ENCODE results near the gene GPR176.

Gene GPR176

DNA sequence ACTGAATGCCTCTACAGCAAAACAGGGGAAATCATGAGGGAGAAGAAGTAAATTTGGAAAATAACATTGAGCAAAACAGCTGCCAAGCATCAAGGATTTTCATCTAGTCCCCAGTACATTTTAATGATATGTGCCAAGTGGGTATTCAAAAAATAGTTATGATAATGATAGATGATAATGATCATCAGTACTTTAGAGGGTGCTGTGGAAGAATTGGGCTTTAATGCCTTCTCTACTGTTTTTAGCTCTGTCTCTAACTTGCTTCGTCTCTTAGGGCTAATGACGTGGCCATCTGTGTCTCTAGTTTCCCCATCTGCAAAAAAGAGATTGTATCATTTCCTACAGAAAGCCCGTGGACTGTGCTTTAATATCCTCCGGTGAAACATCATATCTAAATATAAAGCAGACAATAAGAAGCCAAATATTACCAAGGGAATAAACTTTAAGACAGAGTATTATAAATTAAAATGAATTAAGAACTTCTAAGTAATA lies 127.2 kb downstream of the GPR176 start:
- no peaks in the 10 kb centered on the region for H3K36me3 Mint-ChIP-seq (ENCODE audit: low read depth)
- no peaks in the 10 kb centered on the region for H3K9me3 Mint-ChIP-seq
- H3K4me3 Mint-ChIP-seq: no peak overlapping the region
- intact Hi-C loops (cut with micrococcal nuclease): no loop called here
- H3K27me3 Mint-ChIP-seq: peaks cover 8% of the 10 kb centered on the region
- no peak overlapping the region for H3K27ac Mint-ChIP-seq
- H3K4me1 Mint-ChIP-seq (ENCODE audit: low read depth): no peaks in the 10 kb centered on the region

DNA sequence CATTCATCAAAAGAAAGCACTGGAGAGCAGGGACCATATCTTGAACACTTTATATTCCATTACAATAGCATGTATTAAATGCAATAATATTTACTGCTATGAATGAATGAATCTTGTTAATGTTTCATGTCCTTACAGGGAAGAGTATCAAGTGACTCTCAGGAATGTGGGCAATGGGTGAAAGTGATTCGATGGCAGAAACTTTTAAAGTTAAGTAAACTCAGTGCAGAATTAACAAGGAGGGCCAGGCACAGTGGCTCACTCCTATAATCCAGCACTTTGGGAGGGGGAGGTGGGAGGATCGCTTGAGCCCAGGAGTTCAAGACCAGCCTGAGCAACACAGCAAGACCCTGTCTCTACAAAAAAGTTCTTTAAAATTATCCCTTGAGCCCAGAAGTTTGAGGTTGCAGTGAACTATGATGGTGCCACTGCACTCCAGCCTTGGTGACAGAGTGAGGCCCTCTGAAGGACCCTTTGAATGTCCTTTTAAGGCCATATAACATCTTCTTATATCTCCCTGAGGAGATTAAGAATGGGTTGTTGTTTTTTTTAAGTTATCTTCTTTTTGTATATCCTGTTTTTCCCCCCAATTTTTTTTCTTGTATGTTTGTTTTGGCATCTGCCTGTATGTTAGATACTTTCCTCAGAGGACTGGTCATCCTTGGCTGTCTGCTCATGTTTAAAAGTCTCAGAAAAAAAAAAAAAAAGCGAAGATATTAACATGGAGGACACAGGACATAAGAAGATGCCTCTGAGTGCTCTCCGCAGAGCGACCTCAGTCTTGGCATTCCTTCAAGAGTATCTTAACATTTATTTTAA lies 127.8 kb downstream of the GPR176 start:
- peaks cover 8% of the 10 kb centered on the region for H3K27me3 Mint-ChIP-seq
- no peak overlapping the region for H3K27ac Mint-ChIP-seq
- H3K4me3 Mint-ChIP-seq: no peak overlapping the region
- H3K36me3 Mint-ChIP-seq (ENCODE audit: low read depth): no peaks in the 10 kb centered on the region
- intact Hi-C loops (cut with micrococcal nuclease): no loop called here
- H3K4me1 Mint-ChIP-seq (ENCODE audit: low read depth): no peaks in the 10 kb centered on the region
- H3K9me3 Mint-ChIP-seq: no peaks in the 10 kb centered on the region

DNA sequence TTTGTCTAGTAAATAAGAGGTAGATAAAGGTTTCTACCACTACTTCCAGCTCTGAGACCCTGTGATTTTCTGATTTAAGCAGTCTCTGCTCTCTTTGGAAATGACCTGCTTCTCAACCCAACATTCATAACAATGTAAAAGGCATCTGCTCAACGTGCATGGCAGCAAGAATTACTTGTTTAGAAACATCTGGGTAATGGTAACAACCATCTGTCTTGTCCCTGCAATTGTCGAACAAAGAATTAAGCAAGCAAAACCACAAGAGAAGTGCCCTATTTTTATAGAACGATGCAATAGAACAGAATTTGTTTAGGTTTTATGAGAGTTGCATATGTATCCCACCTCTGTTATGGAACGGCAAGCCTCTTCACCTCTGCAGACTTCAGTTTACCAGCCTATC lies 130.3 kb downstream of the GPR176 start:
- H3K9me3 Mint-ChIP-seq: no peaks in the 10 kb centered on the region
- H3K27me3 Mint-ChIP-seq: peaks cover 6% of the 10 kb centered on the region
- H3K36me3 Mint-ChIP-seq (ENCODE audit: low read depth): no peaks in the 10 kb centered on the region
- H3K4me3 Mint-ChIP-seq: no peak overlapping the region
- intact Hi-C loops (cut with micrococcal nuclease): loop anchor here (2.0 to 10.0 kb wide), 2 partner anchors 83 to 245 kb away; partner anchors contain the start of gene SRP14
- H3K4me1 Mint-ChIP-seq (ENCODE audit: low read depth): peaks cover 2% of the 10 kb centered on the region
- H3K27ac Mint-ChIP-seq: no peak overlapping the region

DNA sequence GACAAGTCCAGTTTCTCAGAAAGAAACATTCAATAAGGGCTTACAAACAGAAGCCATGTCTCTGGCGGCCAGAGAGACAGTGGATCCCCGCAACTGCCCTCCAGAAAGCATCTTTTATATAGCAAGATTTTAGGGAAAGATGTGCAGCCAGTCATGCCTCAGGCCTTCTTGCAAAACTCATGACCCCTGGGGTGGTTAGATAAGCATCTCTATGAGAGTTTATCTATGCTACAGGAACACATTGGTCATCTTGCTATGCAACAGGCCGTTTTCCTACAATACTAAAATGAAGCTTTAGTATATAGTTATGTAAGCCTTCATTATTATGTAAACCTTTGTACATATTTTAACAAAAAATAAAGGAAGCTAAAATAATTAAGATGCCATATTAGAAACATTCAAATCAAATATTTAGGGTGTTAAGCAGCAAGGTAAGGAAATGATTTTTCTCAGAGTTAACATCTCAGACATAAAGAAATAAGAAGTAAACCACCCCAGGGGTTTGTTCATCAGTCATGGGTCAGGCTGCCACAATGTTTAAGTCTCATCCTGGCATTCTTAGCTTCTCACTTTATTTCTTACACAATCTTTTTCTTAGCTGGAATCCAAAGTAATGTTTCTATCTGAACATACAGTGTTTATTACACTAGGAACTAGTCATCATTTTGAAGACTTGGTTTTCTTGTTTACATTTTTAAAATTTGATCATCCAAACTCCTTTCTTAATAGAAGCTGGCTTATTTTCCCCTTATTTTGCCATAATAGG lies 131.1 kb downstream of the GPR176 start:
- H3K27me3 Mint-ChIP-seq: peaks cover 3% of the 10 kb centered on the region
- H3K4me3 Mint-ChIP-seq: no peak overlapping the region
- H3K9me3 Mint-ChIP-seq: no peaks in the 10 kb centered on the region
- peaks cover 7% of the 10 kb centered on the region for H3K4me1 Mint-ChIP-seq (ENCODE audit: low read depth)
- H3K27ac Mint-ChIP-seq: no peak overlapping the region
- intact Hi-C loops (cut with micrococcal nuclease): loop anchor here (2.0 to 10.0 kb wide), 2 partner anchors 84 to 246 kb away; partner anchors contain the start of gene SRP14
- no peaks in the 10 kb centered on the region for H3K36me3 Mint-ChIP-seq (ENCODE audit: low read depth)

DNA sequence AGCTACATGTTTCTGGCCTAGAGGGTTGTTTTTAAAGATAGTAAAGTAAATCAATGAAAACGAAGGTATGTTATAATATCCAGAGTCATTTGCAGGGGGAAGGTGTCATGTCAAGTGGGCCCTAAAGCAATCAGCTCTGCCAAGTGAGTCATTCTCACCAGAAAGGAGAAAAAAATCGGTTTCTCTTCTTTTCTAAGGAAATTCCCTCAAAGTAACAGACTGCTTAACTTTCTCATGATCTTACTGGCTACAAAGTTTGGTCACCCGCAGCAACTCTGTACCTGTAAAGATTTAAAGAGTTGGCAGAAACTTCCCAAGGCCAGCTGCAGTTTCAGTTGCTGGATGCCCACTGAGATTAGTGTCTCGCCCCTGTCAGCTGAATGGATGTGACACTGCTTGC lies 132.0 kb downstream of the GPR176 start:
- Mint-ChIP-seq H3K36me3 (ENCODE audit: low read depth) (no peaks in the 10 kb centered on the region), H3K4me3 (no peak overlapping the region), H3K9me3 (no peaks in the 10 kb centered on the region), H3K27ac (no peak overlapping the region), H3K27me3 (peaks cover 3% of the 10 kb centered on the region), H3K4me1 (ENCODE audit: low read depth) (peaks cover 16% of the 10 kb centered on the region)
- intact Hi-C loops (cut with micrococcal nuclease): loop anchor here (2.0 to 10.0 kb wide), 2 partner anchors 85 to 247 kb away; partner anchors contain the start of gene SRP14

DNA sequence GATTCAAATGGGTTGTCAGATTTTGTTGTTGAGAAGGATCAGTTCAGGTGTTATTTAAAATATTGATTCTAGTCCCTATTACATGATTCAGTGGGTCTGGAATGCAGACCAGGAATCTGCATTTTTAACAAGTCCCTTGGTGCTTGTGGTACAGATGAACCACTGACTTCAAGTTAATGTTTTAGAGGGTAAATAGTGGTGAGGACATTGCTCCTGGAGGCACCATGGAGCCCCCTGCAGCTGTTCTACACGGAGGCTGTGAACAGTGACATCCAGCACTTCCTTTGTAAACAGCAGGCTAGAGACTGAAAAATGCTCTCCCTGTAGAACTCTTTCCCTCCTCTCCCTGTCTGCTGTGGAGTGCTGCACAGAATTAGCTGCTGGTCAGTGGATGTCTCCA lies 132.6 kb downstream of the GPR176 start:
- intact Hi-C loops (cut with micrococcal nuclease): loop anchor here (10.0 kb wide), 1 partner anchor 247 kb away; the partner anchor contains the start of gene SRP14
- H3K36me3 Mint-ChIP-seq (ENCODE audit: low read depth): peaks cover 6% of the 10 kb centered on the region
- peaks cover 18% of the 10 kb centered on the region for H3K4me1 Mint-ChIP-seq (ENCODE audit: low read depth)
- no peaks in the 10 kb centered on the region for H3K9me3 Mint-ChIP-seq
- no peak overlapping the region for H3K27ac Mint-ChIP-seq
- H3K27me3 Mint-ChIP-seq: peaks cover under 1% of the 10 kb centered on the region
- no peak overlapping the region for H3K4me3 Mint-ChIP-seq

DNA sequence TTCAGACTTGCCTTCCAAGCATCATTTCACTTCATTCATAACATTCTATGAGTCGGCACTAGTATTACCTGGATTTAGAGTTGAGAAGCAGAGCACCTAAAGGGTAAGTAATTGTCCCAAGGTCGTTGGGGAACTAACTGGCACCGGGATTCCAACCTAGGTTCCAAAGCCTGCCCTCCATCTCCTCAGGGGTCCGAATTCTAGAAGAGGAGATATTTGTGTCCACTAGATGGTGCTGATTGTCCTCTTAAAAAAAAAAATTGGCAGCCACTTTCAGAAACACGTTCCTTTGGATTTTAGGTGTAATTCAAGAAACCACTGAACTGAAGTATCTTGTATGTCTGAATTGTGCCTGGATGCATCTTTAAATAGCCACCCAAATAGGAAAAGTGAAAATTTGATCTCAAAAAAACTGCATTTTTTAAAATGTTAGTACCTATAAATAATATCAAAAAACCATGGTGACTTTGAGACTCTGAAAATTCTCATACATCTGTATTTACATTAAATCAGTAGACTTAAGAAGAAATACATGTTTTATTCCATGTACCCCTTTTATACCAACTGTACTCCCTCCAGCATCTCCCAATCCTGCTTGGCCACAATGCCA lies 133.5 kb downstream of the GPR176 start:
- no peaks in the 10 kb centered on the region for H3K9me3 Mint-ChIP-seq
- H3K4me3 Mint-ChIP-seq: no peak overlapping the region
- H3K27me3 Mint-ChIP-seq: no peaks in the 10 kb centered on the region
- intact Hi-C loops (cut with micrococcal nuclease): loop anchor here (10.0 kb wide), 1 partner anchor 248 kb away; the partner anchor contains the start of gene SRP14
- peaks cover 21% of the 10 kb centered on the region for H3K4me1 Mint-ChIP-seq (ENCODE audit: low read depth)
- H3K27ac Mint-ChIP-seq: no peak overlapping the region
- H3K36me3 Mint-ChIP-seq (ENCODE audit: low read depth): peaks cover 8% of the 10 kb centered on the region

DNA sequence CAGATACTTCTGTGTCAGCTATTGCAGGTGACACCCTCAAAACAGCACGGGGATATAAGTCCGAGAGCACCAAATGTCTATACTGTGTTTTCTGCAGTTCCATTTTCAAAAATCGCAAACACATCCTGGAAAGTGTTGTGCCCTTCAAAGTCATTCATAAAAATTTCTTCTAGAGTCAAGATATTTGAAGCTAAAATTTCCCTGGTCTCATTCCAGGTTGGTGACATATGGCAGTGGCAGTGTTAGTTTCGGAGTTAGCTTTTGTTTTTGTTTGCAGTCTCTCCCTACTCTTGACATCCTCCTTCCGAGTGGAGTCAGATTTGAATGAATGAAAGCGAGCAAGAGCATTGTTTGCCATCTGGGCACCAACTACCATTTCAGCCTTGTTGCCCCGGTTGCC lies 134.2 kb downstream of the GPR176 start:
- peaks cover 8% of the 10 kb centered on the region for H3K36me3 Mint-ChIP-seq (ENCODE audit: low read depth)

DNA sequence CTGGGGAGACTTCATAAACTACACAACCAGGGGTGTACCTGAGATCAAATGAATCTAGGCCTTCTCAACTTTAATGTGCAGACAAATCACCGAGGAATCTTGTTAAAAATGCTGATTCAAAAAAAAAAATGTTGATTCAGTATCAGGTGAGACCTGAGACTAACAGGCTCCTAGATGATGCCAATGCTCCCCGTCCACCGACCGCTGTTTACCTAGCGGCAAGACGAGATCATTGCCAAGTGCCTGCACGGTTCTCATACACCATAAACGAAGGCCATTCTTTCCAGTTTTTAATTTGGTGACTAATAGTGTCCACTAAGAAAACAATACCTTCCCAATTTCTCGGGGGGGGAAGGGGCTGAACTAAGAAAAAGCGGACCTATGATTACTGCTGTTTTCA lies 134.9 kb downstream of the GPR176 start:
- Mint-ChIP-seq H3K27ac (no peak overlapping the region), H3K27me3 (no peaks in the 10 kb centered on the region), H3K4me1 (ENCODE audit: low read depth) (peaks cover 24% of the 10 kb centered on the region), H3K4me3 (no peak overlapping the region), H3K9me3 (no peaks in the 10 kb centered on the region), H3K36me3 (ENCODE audit: low read depth) (peaks cover 8% of the 10 kb centered on the region)
- intact Hi-C loops (cut with micrococcal nuclease): loop anchor here (10.0 kb wide), 1 partner anchor 250 kb away; the partner anchor contains the start of gene SRP14

More for the DNA sequence above, 134.2 kb downstream of the GPR176 start:
- Mint-ChIP-seq H3K27ac (no peak overlapping the region), H3K4me1 (ENCODE audit: low read depth) (peaks cover 24% of the 10 kb centered on the region), H3K4me3 (no peak overlapping the region), H3K9me3 (no peaks in the 10 kb centered on the region), H3K27me3 (no peaks in the 10 kb centered on the region)
- intact Hi-C loops (cut with micrococcal nuclease): loop anchor here (10.0 kb wide), 1 partner anchor 249 kb away; the partner anchor contains the start of gene SRP14

DNA sequence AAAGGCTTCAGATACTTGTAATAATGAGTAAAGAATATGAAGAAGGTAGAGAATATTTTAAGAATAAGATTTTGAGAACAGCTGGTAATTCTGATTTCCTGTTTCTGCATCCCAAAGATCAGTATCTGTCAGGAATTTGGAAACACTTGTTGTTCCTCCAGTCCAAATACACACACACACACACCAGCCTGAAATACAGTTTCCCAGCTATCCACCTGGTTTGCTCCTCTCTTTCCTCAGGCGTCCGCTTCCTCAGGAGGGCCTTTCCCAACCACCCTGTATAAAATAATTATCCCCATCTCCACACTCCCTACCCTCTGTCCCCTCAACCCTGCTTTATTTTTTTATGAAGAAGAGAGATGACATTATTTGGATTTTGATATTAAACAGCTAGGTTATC lies 135.4 kb downstream of the GPR176 start:
- H3K27me3 Mint-ChIP-seq: no peaks in the 10 kb centered on the region
- H3K4me3 Mint-ChIP-seq: no peak overlapping the region
- H3K36me3 Mint-ChIP-seq (ENCODE audit: low read depth): peaks cover 8% of the 10 kb centered on the region
- peaks cover 24% of the 10 kb centered on the region for H3K4me1 Mint-ChIP-seq (ENCODE audit: low read depth)
- H3K27ac Mint-ChIP-seq: no peak overlapping the region
- H3K9me3 Mint-ChIP-seq: no peaks in the 10 kb centered on the region
- intact Hi-C loops (cut with micrococcal nuclease): loop anchor here (10.0 kb wide), 1 partner anchor 250 kb away; the partner anchor contains the start of gene SRP14

DNA sequence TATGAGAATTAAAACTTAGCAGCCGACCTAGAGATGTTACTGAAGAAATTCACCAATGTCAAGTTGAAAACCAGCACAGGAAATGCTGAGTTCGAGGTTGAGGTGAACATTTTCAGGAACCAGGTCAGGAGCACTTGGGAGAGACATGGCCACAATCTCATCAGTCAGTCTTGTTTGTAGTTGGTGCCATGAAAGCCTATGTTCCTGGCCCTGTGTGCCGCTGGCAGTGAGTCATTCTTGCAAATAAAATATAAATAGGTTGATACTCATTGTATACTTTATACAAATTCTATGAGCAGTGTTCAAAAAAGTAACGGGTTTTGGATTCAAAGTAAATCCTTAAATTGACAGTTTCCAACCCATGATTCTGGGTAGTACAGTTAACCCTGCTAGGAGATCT lies 135.9 kb downstream of the GPR176 start:
- intact Hi-C loops (cut with micrococcal nuclease): loop anchor here (10.0 kb wide), 1 partner anchor 251 kb away; the partner anchor contains the start of gene SRP14
- H3K9me3 Mint-ChIP-seq: no peaks in the 10 kb centered on the region
- H3K4me1 Mint-ChIP-seq (ENCODE audit: low read depth): peaks cover 24% of the 10 kb centered on the region
- H3K36me3 Mint-ChIP-seq (ENCODE audit: low read depth): peaks cover 8% of the 10 kb centered on the region
- H3K27me3 Mint-ChIP-seq: no peaks in the 10 kb centered on the region
- peak overlapping the region; percentile 91 for H3K27ac Mint-ChIP-seq
- H3K4me3 Mint-ChIP-seq: no peak overlapping the region

DNA sequence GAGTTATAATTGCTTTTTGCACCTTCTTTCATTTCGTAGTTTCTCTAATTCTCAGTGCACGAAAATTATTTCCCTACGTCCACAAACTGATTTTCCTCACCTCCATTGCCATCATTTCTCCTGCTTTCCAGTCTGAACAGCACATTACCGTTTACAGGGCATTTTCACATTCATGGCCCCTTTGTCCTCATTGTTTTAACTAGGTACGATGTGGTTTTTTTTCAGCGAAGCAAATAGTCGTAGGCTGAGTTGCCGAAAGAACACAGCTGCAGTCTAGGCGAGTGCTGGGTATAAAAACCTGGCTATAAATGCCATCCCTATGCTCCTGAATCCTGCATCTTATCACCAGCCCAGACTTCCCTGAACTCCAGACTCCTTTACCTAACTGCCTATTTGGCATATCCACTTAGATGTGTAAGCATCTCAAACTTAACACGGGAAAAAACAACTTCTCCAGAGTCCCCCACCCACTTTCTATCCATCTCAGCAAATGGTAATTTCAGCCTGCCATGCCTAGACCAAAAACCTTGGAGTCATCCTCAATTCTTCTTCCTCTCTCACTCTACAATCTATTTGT lies 136.7 kb downstream of the GPR176 start:
- Mint-ChIP-seq H3K27ac (peak overlapping the region; percentile 91), H3K4me1 (ENCODE audit: low read depth) (peaks cover 24% of the 10 kb centered on the region), H3K9me3 (no peaks in the 10 kb centered on the region), H3K27me3 (no peaks in the 10 kb centered on the region), H3K4me3 (peak overlapping the region; percentile 97), H3K36me3 (ENCODE audit: low read depth) (peaks cover 8% of the 10 kb centered on the region)
- intact Hi-C loops (cut with micrococcal nuclease): loop anchor here (10.0 kb wide), 1 partner anchor 251 kb away; the partner anchor contains the start of gene SRP14

All from dendritic cell treated with granulocyte-macrophage colony-stimulating factor and Interleukin-4, amounts not matched to agents 40 ng/mL and 50 ng/mL, for 4 days (primary cell).